Upper lobe of right lung (tissue), 1 donor: ENCODE data around the gene CD81. TPM values are rescaled to one million over a fixed set of nuclear protein-coding genes. Genes with fewer than 3 reads are reported as not detected.

Experiments
- ATAC-seq: fragments of 200-7000 bp; cut with Tn5 transposase; one replicate; pipeline ENCODE4 v1.9.1; 2020; ENCODE audit warnings: mild to moderate bottlenecking, moderate library complexity
- DNase-seq: peaks from one replicate; pipeline ENCODE4 v3.0.0-alpha.2; 2020
- H3K27ac ChIP-seq: fragments of 200-600 bp; one replicate; pipeline ENCODE4 v1.8.0; 2022
- H3K27me3 ChIP-seq: fragments of 200-600 bp; one replicate; pipeline ENCODE4 v1.8.0; 2022; ENCODE audit warnings: mild to moderate bottlenecking
- H3K36me3 ChIP-seq: fragments of 200-600 bp; one replicate; pipeline ENCODE4 v1.8.0; 2022
- H3K4me1 ChIP-seq: fragments of 200-600 bp; one replicate; pipeline ENCODE4 v1.8.0; 2022
- H3K4me3 ChIP-seq: fragments of 200-600 bp; one replicate; pipeline ENCODE4 v1.8.0; 2022; ENCODE audit warnings: mild to moderate bottlenecking
- H3K9me3 ChIP-seq: fragments of 200-600 bp; one replicate; pipeline ENCODE4 v1.8.0; 2022
- intact Hi-C: fragments of 100-400 bp; cut with DNase I; formaldehyde crosslinking; loops from one replicate; pipeline ENCODE4 v1.11.0; 2022
- total RNA-seq: library from RNA; stranded (reverse); fragmentation: NEBNext Ultra II Directional; extraction: Animal tissue kit (Norgen Biotek cat#: 25700); gene quantifications from one replicate; pipeline ENCODE4 v1.2.1, GENCODE V29; 2021
- TF ChIP-seq, protein P1 (sequence below): fragments of 200-600 bp; IDR thresholded peaks from one replicate; pipeline ENCODE4 v1.8.0; 2022; ENCODE audit warnings: antibody characterized with exemption
- donor health status: DM: no; HTN: yes; CAD: no; lungs with severe emphysema.

CD81 gene
- total RNA-seq, 1 donor from 2014 or later, result 801 TPM

DNA sequence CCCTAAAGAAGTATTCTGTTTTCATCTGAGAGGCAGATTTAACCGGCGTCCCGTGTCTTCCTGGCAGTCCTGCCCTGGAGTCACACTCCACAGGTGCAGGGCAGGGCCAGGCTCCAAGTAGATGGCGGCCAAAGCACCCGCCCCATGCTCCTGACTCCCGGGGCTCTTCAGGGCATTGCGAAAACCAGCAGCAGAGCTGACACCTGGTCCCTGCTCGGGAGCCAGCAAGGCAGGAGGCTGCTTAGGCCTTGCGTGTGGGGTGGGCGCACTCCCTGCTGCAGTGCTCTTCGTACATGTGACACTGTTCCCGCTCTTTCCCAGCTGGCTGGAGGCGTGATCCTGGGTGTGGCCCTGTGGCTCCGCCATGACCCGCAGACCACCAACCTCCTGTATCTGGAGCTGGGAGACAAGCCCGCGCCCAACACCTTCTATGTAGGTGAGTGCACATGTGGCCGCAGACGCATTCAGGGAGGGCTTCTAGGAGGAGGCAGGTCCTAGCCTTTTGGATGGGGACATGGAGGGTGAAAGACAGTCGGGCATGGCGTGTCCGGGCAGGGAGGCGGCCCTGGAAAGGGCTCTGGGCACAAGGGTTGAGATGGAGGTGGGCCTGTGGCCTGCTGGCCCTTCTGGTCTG lies 13.1 kb downstream of the CD81 start:
- intact Hi-C loops, result no loop called here
- H3K36me3 ChIP-seq, result peaks cover 52% of the 10 kb centered on the region
- peak; percentile 87 for DNase-seq

DNA sequence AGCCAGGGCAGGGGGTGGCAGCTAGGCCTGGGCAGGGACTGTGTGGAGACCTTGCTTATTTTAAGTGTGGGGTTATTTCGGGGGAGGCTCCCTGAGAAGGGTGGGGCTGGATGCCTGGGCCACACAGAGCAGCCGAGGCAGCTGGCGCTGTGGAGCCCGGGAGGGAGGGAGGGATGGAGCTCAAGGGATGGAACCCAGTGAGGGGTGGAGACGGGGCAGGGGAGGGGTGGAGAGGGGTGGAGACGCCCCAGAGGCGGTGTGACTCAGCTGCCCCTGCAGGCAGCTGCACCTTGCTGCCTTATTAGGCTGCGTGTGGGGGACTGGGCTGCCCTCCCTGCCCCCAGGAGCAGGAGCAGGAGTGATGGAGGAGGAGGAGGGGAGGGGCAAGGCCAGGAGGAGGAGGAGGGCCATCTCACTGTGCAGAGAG lies 13.6 kb downstream of the CD81 start:
- Histone ChIP-seq H3K4me1 (peaks cover 53% of the 10 kb centered on the region), H3K36me3 (peaks cover 55% of the 10 kb centered on the region), H3K9me3 (no peaks in the 10 kb centered on the region), H3K27ac (peak overlapping the region; percentile 65), H3K27me3 (no peaks in the 10 kb centered on the region), H3K4me3 (no peak overlapping the region)
- intact Hi-C loops, result no loop called here
- TF ChIP-seq, protein P1, sequence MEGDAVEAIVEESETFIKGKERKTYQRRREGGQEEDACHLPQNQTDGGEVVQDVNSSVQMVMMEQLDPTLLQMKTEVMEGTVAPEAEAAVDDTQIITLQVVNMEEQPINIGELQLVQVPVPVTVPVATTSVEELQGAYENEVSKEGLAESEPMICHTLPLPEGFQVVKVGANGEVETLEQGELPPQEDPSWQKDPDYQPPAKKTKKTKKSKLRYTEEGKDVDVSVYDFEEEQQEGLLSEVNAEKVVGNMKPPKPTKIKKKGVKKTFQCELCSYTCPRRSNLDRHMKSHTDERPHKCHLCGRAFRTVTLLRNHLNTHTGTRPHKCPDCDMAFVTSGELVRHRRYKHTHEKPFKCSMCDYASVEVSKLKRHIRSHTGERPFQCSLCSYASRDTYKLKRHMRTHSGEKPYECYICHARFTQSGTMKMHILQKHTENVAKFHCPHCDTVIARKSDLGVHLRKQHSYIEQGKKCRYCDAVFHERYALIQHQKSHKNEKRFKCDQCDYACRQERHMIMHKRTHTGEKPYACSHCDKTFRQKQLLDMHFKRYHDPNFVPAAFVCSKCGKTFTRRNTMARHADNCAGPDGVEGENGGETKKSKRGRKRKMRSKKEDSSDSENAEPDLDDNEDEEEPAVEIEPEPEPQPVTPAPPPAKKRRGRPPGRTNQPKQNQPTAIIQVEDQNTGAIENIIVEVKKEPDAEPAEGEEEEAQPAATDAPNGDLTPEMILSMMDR, result no peak
- ATAC-seq, result peak; percentile 3
- DNase-seq, result no peak

More for the DNA sequence above, 13.1 kb downstream of the CD81 start:
- no peaks in the 10 kb centered on the region for H3K27me3 ChIP-seq
- TF ChIP-seq, protein P1, result no peak
- H3K4me3 ChIP-seq, result no peak overlapping the region
- ATAC-seq, result peak; percentile 74
- H3K9me3 ChIP-seq, result no peaks in the 10 kb centered on the region
- H3K4me1 ChIP-seq, result peaks cover 56% of the 10 kb centered on the region
- peak overlapping the region; percentile 65 for H3K27ac ChIP-seq

DNA sequence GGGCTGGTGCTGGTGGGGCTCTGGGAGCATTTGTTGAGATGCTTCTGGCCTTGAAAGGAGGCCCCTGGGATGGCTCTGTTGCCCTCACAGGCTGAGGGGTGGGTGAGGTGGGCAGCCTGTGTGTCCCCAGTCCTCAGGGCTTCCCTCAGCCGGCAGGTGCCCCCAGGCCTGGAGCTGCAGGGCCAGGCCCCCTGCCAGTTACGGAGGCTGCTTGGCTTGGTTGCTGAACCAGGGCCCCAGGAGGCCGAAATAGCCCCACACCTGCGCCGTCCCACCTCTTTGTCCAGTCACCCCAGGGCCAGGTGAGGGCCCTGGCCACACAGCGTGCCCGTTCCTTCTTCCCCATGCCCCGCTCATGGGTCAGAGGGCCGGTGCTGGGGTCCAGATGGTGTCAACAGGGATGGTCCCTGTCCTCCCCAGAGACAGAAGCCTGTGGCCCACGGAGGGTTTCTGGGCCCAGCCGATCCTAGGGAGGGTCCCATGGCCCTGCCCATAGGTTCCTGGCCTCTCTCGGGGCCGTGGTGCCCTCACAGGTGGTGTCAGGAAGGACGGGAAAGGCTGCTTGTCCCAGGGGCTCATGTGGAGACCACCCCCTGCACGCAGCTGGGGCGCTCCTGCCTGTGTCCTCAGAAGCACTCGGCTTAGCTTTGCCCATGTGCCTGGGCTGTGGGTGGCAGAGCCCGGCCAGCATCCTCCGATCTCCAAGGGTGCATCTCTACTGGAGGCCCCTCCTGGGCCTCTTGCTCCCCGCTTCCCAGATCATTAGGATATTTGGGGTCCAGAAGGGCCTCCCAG lies 14.3 kb downstream of the CD81 start:
- intact Hi-C loops, result no loop called here
- ATAC-seq (no peak), DNase-seq (no peak)
- peaks cover 59% of the 10 kb centered on the region for H3K36me3 ChIP-seq
- H3K4me3 ChIP-seq, result no peak overlapping the region
- H3K9me3 ChIP-seq, result no peaks in the 10 kb centered on the region
- H3K27me3 ChIP-seq, result no peaks in the 10 kb centered on the region
- H3K27ac ChIP-seq, result no peak overlapping the region
- TF ChIP-seq, protein P1, result no peak
- H3K4me1 ChIP-seq, result peaks cover 47% of the 10 kb centered on the region

DNA sequence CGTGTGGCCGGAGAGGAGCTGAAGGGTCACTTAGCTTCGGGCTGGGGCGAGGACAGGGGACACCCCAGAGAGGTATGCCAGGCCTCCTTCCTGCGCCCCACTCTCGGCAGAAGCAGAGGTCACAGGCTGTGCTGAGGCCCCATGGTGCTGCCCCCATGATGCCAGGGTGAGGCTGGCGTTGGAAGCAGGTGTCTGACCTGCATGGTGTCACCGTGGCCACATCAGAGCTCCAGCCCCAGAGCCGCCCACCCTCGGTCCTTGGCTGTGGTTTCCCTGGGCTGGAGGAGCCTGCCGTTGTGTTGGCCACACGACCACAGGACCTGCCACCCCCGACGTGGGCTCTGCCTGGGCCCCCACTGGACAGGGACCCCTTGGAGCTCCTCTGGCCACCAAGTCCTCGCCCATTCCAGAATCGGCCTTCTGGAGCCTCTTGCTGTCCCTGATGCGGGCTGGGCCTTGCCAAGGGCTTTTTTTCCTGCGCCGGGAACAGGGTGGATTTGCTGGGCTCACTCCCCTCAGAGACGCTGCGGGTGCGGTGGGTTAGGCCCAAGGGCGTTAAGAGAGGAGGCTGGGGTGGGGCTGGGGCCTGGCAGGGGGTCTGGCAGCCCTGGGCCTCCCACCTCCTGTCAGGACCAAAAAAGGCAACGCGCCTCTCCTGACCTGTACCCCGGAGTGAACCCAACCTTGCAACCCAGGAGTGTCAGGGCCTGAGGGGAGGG lies 15.3 kb downstream of the CD81 start:
- TF ChIP-seq, protein P1, result no peak
- H3K4me1 ChIP-seq, result peaks cover 36% of the 10 kb centered on the region
- no peaks in the 10 kb centered on the region for H3K27me3 ChIP-seq
- intact Hi-C loops, result no loop called here
- no peak for ATAC-seq
- H3K27ac ChIP-seq, result no peak overlapping the region
- DNase-seq, result no peak
- no peaks in the 10 kb centered on the region for H3K9me3 ChIP-seq
- no peak overlapping the region for H3K4me3 ChIP-seq
- H3K36me3 ChIP-seq, result peaks cover 69% of the 10 kb centered on the region

DNA sequence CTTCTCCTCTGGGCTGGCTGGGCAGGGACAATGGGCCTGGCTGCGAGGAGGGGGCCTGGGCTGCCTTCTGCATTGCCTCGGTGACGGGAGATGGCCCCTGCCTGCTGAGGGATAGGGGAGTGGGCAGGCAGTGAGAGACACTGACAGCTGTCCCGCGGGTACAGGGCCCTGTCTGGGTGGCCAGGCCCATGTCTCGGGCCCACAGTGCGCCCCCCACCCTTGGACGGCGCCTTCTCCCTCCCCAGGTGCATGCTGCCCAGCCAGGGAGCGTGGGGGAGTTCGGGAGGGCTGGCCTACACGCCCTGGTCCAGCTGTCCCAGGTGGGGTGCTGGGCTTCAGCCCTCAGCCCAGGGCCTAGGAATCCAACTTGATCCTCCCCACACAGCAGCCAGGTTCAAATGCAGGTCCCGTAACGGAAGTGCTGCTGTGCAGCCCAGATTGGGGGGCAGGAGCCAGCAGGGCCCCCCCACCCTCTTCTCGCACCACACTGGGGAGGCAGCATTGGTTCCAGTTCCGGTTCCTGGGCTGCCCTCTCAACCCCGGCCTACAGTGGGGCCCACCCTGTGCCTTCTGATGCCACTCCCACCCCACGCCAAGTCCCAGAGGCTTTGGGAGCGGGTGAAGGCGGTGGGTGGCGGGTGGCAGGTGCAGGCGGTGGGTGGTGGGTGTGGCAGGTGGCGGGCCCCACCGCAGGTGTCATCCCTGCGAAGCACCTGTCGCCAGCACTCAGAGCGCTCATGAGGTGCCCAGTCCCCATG lies 16.2 kb downstream of the CD81 start:
- Histone ChIP-seq H3K36me3 (peaks cover 78% of the 10 kb centered on the region), H3K27me3 (no peaks in the 10 kb centered on the region), H3K4me1 (peaks cover 27% of the 10 kb centered on the region), H3K9me3 (no peaks in the 10 kb centered on the region), H3K27ac (no peak overlapping the region), H3K4me3 (no peak overlapping the region)
- no peak for ATAC-seq
- intact Hi-C loops, result no loop called here
- no peak for DNase-seq
- TF ChIP-seq, protein P1, result no peak
